Neural crest cell (in vitro differentiated cells): ENCODE results near the gene CFL1. TPM values are rescaled to one million over a fixed set of nuclear protein-coding genes. Genes with fewer than 3 reads are reported as not detected.

ENCODE experiments used
- DNase-seq: peaks from one replicate; pipeline ENCODE4 v3.0.0; 2021; ENCODE audit warnings: low read depth, mixed read lengths, low spot score
- H3K27ac Mint-ChIP-seq: one replicate; pipeline ENCODE4 v1.8.0; 2021; ENCODE audit warnings: mild to moderate bottlenecking, mixed read lengths; ENCODE audit not compliant: unreplicated experiment
- H3K27me3 Mint-ChIP-seq: 2 replicates; pipeline ENCODE4 v1.8.0; 2021; ENCODE audit warnings: low read depth, mild to moderate bottlenecking, mixed read lengths
- H3K36me3 Mint-ChIP-seq: 2 replicates; pipeline ENCODE4 v1.8.0; 2021; ENCODE audit warnings: low read depth, mild to moderate bottlenecking, mixed read lengths
- H3K4me1 Mint-ChIP-seq: 2 replicates; pipeline ENCODE4 v1.8.0; 2021; ENCODE audit warnings: mixed read lengths
- H3K4me3 Mint-ChIP-seq: one replicate; pipeline ENCODE4 v1.8.0; 2021; ENCODE audit warnings: mild to moderate bottlenecking, mixed read lengths
- H3K9me3 Mint-ChIP-seq: 2 replicates; pipeline ENCODE4 v1.8.0; 2021; ENCODE audit warnings: mixed read lengths
- total RNA-seq: library from RNA; stranded (reverse); gene quantifications from 2 replicates; pipeline ENCODE4 v1.2.1, GENCODE V29; 2021
- TF ChIP-seq, protein P1 (sequence below): fragments of 200-600 bp; sonication (generic); conservative IDR thresholded peaks from 2 replicates; pipeline ENCODE4 v1.5.0; 2021; ENCODE audit warnings: antibody characterized with exemption, mild to moderate bottlenecking

Gene CFL1
- total RNA-seq, 1 donor from 2014 or later, result 1,437 TPM

DNA sequence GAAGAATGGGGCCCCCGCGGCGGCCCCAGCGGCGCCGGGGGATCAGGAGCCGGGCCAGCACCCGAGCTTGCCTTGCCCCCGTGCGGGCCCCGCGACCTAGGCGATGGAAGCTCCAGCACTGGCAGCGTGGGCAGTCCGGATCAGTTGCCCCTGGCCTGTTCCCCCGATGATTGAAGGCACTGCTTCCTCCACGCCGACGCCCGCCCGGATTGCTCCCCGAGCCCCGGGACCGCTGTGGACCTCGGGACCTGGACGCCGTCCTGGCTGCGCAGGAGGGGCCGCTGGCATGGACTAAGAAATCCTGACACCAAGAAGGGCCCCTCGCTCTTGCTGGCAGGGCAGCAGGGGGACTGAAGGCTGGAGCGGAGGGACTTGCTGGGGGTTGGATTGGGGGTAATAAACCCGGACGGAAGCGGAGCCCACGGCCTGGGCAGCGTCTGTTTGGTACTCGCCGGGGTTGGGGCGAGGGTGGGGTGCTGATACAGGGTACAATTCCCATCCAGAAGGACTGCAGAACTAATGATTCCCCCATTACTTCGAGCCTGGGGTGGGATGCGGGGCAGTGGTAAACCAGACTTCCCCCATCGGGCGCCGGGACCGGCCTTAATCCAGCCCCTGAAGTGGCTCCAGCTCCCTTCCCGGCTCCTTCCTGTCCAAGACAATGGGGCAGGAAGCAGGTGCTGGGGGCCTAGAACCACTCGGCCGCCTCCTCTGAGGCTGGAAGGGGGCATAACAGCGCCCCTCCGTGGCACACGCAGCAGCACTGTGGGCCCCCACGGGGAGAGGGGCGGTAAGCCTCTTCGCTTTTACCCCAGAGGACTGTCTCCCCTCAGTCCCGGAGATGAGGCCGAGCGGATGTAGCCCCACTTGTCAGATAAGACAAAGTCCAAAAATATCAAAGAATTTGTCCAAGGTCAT lies 33.5 kb upstream of the CFL1 start:
- Mint-ChIP-seq H3K27ac (no peak overlapping the region), H3K27me3 (peaks cover 23% of the 10 kb centered on the region), H3K4me1 (peaks cover 52% of the 10 kb centered on the region), H3K9me3 (no peaks in the 10 kb centered on the region), H3K4me3 (peak overlapping the region; percentile 83), H3K36me3 (no peaks in the 10 kb centered on the region)
- TF ChIP-seq, protein P1, sequence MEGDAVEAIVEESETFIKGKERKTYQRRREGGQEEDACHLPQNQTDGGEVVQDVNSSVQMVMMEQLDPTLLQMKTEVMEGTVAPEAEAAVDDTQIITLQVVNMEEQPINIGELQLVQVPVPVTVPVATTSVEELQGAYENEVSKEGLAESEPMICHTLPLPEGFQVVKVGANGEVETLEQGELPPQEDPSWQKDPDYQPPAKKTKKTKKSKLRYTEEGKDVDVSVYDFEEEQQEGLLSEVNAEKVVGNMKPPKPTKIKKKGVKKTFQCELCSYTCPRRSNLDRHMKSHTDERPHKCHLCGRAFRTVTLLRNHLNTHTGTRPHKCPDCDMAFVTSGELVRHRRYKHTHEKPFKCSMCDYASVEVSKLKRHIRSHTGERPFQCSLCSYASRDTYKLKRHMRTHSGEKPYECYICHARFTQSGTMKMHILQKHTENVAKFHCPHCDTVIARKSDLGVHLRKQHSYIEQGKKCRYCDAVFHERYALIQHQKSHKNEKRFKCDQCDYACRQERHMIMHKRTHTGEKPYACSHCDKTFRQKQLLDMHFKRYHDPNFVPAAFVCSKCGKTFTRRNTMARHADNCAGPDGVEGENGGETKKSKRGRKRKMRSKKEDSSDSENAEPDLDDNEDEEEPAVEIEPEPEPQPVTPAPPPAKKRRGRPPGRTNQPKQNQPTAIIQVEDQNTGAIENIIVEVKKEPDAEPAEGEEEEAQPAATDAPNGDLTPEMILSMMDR, result no peak
- DNase-seq, result no peak

DNA sequence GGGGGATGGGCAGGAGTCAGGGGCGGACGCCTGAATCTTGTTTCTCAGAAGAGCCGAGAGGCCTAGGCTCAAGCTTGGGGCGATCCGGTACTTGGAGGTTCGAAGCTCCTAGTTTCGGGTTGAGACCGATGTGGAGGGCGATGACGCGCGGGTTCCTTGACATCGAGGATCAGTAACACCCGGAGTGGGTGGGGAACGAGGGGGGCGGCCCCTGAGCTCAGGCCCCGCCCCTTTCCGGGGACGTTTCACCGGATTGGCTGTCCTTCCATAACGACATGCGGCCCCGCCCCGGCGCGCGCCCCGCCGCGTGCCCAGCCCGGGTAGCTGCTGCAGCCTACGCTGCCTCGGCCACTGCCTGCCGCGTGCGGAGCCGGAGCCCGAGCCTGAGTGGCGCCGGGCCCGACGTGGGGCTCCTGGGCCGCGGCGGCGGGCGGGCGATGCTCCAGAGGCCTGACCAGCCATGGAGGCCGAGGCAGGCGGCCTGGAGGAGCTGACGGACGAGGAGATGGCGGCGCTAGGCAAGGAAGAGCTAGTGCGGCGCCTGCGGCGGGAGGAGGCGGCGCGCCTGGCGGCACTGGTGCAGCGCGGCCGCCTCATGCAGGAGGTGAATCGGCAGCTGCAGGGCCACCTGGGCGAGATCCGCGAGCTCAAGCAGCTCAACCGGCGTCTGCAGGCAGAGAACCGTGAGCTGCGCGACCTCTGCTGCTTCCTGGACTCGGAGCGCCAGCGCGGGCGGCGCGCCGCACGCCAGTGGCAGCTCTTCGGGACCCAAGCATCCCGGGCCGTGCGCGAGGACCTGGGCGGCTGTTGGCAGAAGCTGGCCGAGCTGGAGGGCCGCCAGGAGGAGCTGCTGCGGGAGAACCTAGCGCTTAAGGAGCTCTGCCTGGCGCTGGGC lies 32.6 kb upstream of the CFL1 start, which contains the start of gene CCDC85B:
CCDC85B (plus strand) TSS at position 350 of the 895 bp plus-strand sequence; CDS start at position 461, 111 bp downstream.
- DNase-seq, result peak; percentile 93
- peaks cover 54% of the 10 kb centered on the region for H3K4me1 Mint-ChIP-seq

DNA sequence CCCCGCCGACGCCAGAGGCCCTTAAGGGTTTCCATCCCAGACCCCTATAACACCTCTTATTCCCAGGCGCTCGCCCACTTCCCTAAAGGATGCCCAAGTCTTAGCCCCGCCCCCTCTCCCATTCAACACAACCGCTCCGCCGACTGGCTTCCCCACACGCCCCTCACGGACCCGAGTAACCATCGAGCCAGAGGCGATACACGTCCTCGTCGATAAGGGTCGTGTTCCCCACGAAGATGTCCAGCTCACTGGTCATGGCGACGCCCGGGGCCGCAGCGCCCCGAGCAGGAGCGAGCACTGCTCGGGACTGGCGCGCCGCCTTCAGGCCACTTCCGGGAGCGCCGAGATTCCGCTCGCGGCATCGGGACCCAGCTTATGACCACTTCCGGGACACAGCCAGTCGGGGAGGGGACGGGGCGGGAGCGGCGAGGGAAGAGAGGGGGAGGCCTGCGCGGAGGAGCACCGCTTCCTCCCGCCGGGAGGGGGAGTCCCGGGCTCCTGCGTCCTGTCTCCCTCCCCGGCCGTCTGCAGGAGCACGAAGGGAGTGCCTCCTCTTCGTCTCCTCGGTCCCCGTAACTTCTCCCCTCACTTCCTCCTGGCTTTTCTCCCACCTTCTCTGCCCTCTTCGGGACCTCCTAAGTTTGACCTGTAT lies 30.3 kb upstream of the CFL1 start, which contains the start of gene FIBP:
FIBP (minus strand) TSS at position 309 of the 652 bp plus-strand sequence; CDS start at position 256, 53 bp downstream.
- Mint-ChIP-seq H3K9me3 (no peaks in the 10 kb centered on the region), H3K27ac (peak within 1 kb of the TSS; percentile 96), H3K4me3 (peak within 1 kb of the TSS; percentile 96), H3K4me1 (peaks cover 56% of the 10 kb centered on the region), H3K27me3 (peaks cover 11% of the 10 kb centered on the region), H3K36me3 (peaks cover 4% of the 10 kb centered on the region)
- DNase-seq, result peak; percentile 98
- TF ChIP-seq, protein P1, result peak; percentile 79

More for the DNA sequence above, 32.6 kb upstream of the CFL1 start, which contains the start of gene CCDC85B:
- peaks cover 16% of the 10 kb centered on the region for H3K27me3 Mint-ChIP-seq
- H3K27ac Mint-ChIP-seq, result peak within 1 kb of the TSS; percentile 59
- TF ChIP-seq, protein P1, result peak; percentile 49
- no peaks in the 10 kb centered on the region for H3K36me3 Mint-ChIP-seq
- no peaks in the 10 kb centered on the region for H3K9me3 Mint-ChIP-seq
- H3K4me3 Mint-ChIP-seq, result peak within 1 kb of the TSS; percentile 96

DNA sequence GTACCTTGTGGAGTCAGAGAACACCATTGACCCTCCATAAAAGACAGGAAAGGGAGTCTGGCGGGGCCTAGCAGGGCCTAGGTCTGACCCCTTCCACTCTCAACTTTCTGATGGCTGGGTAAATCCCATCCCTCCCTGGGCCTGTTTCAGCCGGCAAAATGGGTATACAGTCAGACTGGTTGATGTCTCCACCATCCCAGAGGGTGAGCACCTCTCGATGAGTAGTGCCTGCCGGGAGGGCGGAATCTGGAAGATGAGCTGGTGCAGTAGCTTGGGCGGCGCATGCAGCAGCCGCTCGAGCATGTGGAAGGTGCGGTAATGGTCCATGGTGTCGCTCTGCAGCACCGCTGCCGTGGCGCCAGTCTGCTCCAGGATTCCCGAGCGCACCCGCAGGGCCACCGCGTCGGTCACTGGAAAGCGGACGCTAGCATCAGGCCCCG lies 29.8 kb upstream of the CFL1 start:
- H3K36me3 Mint-ChIP-seq, result peaks cover 4% of the 10 kb centered on the region
- H3K27ac Mint-ChIP-seq, result peak overlapping the region; percentile 96
- H3K9me3 Mint-ChIP-seq, result no peaks in the 10 kb centered on the region
- peak overlapping the region; percentile 96 for H3K4me3 Mint-ChIP-seq
- no peak for DNase-seq
- H3K27me3 Mint-ChIP-seq, result peaks cover 11% of the 10 kb centered on the region
- H3K4me1 Mint-ChIP-seq, result peaks cover 52% of the 10 kb centered on the region
- TF ChIP-seq, protein P1, result no peak
